ENCODE measurements around the gene RHBDL2.

- TF ChIP-seq, protein P1, sequence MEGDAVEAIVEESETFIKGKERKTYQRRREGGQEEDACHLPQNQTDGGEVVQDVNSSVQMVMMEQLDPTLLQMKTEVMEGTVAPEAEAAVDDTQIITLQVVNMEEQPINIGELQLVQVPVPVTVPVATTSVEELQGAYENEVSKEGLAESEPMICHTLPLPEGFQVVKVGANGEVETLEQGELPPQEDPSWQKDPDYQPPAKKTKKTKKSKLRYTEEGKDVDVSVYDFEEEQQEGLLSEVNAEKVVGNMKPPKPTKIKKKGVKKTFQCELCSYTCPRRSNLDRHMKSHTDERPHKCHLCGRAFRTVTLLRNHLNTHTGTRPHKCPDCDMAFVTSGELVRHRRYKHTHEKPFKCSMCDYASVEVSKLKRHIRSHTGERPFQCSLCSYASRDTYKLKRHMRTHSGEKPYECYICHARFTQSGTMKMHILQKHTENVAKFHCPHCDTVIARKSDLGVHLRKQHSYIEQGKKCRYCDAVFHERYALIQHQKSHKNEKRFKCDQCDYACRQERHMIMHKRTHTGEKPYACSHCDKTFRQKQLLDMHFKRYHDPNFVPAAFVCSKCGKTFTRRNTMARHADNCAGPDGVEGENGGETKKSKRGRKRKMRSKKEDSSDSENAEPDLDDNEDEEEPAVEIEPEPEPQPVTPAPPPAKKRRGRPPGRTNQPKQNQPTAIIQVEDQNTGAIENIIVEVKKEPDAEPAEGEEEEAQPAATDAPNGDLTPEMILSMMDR (conservative IDR thresholded peaks at IDR 0.05; ENCODE audit: low read depth in 2 of 2), result no peak
- no peak for TF ChIP-seq POLR2AphosphoS5 (IDR thresholded peaks at IDR 0.05; ENCODE audit: low read depth)
- no peak for TF ChIP-seq EZH2 (IDR thresholded peaks at IDR 0.05; ENCODE audit: low read depth, unreplicated experiment)
- TF ChIP-seq REST (IDR thresholded peaks at IDR 0.05; ENCODE audit: unreplicated experiment), result no peak
- no peak for TF ChIP-seq EZH2phosphoT487 (IDR thresholded peaks at IDR 0.05; ENCODE audit: unreplicated experiment)
- no peak for TF ChIP-seq JUNB (IDR thresholded peaks at IDR 0.05; ENCODE audit: unreplicated experiment)
- no peak for TF ChIP-seq NANOG (IDR thresholded peaks at IDR 0.05; ENCODE audit: borderline replicate concordance)
- no peak for TF ChIP-seq CREB1 (CRISPR knock-in tag; IDR thresholded peaks at IDR 0.05; ENCODE audit: low read depth)
- TF ChIP-seq ZNF331 (CRISPR knock-in tag; IDR thresholded peaks at IDR 0.05; ENCODE audit: low read depth), result no peak
- no peak for TF ChIP-seq ETS1 (IDR thresholded peaks at IDR 0.05)
These were observed 1.2 kb upstream of the RHBDL2 start for GRCh38 chr1:38942664-38943428.
